NK-92 treated with Interleukin-12 subunit alpha and Interleukin-12 subunit beta, amount 100 ng/mL, for 24 hours (cell line): Measurements from ENCODE around the gene LCTL.
"Not testable (repeated sequence)": the region's sequence is repeated elsewhere in the genome, so short reads cannot be mapped to it uniquely, and the experiment has no call there.

Source experiments
- DNase-seq: peaks from one replicate; lab custom pipeline; 2025; lab: John Stamatoyannopoulos, UW

The LCTL gene

DNA sequence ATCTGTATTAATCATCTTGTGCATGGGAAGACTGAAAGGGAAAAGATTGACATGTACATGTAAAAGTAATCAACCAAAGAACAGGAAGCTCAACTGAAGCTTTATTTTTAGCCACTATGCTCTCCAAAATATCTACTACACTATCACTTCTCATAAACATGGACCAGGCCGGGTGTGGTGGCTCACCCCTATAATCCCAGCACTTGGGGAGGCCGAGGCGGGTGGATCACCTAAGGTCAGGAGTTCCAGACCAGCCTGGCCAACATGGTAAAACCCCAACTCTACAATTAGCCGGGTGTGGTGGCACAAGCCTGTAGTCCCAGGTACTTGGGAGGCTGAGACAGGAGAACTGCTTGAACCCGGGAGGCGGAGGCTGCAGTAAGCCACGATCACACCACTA, 65.5 kb downstream of the LCTL start:
- not testable (repeated sequence) for DNase-seq

GRCh38 chr15:66498501-66499386, 67.1 kb downstream of the LCTL start:
- no peak for DNase-seq
